ENCODE results near the gene VPS37D. TPM values are rescaled to one million over a fixed set of nuclear protein-coding genes. Genes with fewer than 3 reads are reported as not detected.

Gene VPS37D
- total and polyA plus RNA-seq, 2 of the 4 experiments (the other 2 are of a cell fraction): 2.3 to 3.1 TPM

DNA sequence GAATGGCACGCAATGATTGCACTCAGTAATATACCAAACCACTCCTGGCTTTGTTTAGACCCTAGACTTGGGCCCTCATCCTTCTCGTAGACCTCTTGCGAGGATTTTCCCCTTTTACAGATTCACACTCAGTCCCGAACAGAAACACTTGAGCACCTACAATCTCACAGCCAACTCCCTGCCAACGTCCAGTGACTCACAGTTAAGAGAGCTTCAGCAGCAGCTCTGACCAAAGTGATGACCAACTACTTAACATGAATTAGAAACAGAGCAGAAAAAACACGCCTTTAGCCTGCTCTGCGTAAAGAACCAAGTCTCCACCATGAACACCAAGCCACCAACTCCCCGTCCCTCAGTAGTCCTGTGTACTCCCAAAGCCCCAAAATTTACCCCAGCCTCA is 13.4 kb downstream of the VPS37D start:
- Histone ChIP-seq H3K9ac (ENCODE audit: low read depth, low read length) (no peak overlapping the region), H3K18ac (ENCODE audit: low read depth, low read length) (no peak overlapping the region), H3K27ac (ENCODE audit: insufficient read depth, low read length) (no peak overlapping the region), H3K4me1 (ENCODE audit: control insufficient read depth, insufficient read depth, low read length) (peaks cover 13% of the 10 kb centered on the region), H2BK15ac (ENCODE audit: low read depth, low read length) (no peak overlapping the region), H4K91ac (ENCODE audit: insufficient read depth, low read depth, low read length) (no peak overlapping the region), H4K5ac (ENCODE audit: low read depth, low read length) (no peak overlapping the region), H3K23ac (ENCODE audit: low read depth, low read length) (no peak overlapping the region), H3K56ac (ENCODE audit: extremely low read depth, insufficient read depth, low read length) (no peak overlapping the region), H3K9me3 (ENCODE audit: control insufficient read depth, insufficient read depth, low read length) (no peaks in the 10 kb centered on the region), H2BK120ac (ENCODE audit: low read depth, low read length) (no peak overlapping the region), H3K9me1 (ENCODE audit: insufficient read depth, low read length) (peaks cover 7% of the 10 kb centered on the region; the same call in 1 of the 2 replicates), H3K4ac (ENCODE audit: low read depth, low read length) (no peak overlapping the region), H3K36me3 (ENCODE audit: control insufficient read depth, insufficient read depth, low read length) (peaks cover 9% of the 10 kb centered on the region), H3K27me3 (ENCODE audit: control insufficient read depth, insufficient read depth, low read length) (no peaks in the 10 kb centered on the region), H2BK5ac (ENCODE audit: low read depth, low read length, poor library complexity, severe bottlenecking) (no peak overlapping the region), H3K14ac (replicated peaks; ENCODE audit: low read depth, low read length) (no peak overlapping the region), H2AK5ac (ENCODE audit: low read depth, low read length) (no peak overlapping the region), H3K79me1 (ENCODE audit: low read depth in 1 of 2, low read length in 2 of 2) (peaks cover 49 to 72% of the 10 kb centered on the region in 2 experiments), H4K8ac (ENCODE audit: low read depth in 2 of 2, low read length in 2 of 2) (no peak overlapping the region), H4K20me1 (ENCODE audit: insufficient read depth, low read length) (peaks cover 16% of the 10 kb centered on the region; the same call in 1 of the 2 replicates), H3K4me3 (ENCODE audit: insufficient read depth, low read depth, low read length) (no peak overlapping the region), H2AK9ac (replicated peaks; ENCODE audit: low read depth, low read length, poor library complexity) (no peak overlapping the region), H2AFZ (replicated peaks; ENCODE audit: low read length, poor library complexity) (no peak overlapping the region), H3K4me2 (ENCODE audit: low read depth, low read length) (peak overlapping the region; percentile 36), H2BK20ac (ENCODE audit: low read depth, low read length) (no peak overlapping the region)
- intact Hi-C loops (cut with micrococcal nuclease) (loop anchor here (5.0 kb wide), 1 partner anchor 36 kb away; the partner anchor contains the start of gene STX1A), dilution Hi-C loops (cut with HindIII; ENCODE audit: low sequenced_read_pairs, unreplicated experiment) (no loop called here), in situ Hi-C loops (cut with MboI; ENCODE audit: low sequenced_read_pairs) (no loop called here)
- DNase-seq: peak; percentile 60
- no peak for TF ChIP-seq RFX5 (IDR thresholded peaks at IDR 0.05; ENCODE audit: low read depth, low read length)
- 83% methylated on average over 4 of the region's 8 CpGs; no CpG with 5 or more reads in 1 of the 2 experiments for whole genome bisulfite sequencing, 2 experiments (ENCODE audit: extremely low coverage in 2 of 2, insufficient read length in 1 of 2)
- POLR2A ChIA-PET (ENCODE audit: unreplicated experiment): interaction anchor here (0.6 kb wide), 2 partner anchors 12 to 45 kb away, joined by 3 to 13 read pairs; no protein-coding TSS in a partner anchor
- CTCF ChIA-PET: no interaction called here
- no peak for ATAC-seq (ENCODE audit: low read depth)
- no TSS peak for BruUV-seq (replicated peaks)

All from IMR-90 (cell line).